A673 (cell line): ENCODE data around the gene NBEA. TPM values are rescaled to one million over a fixed set of nuclear protein-coding genes. Genes with fewer than 3 reads are reported as not detected.

Experiments
- BruUV-seq: library from RNA; stranded (reverse); fragments of 400-500 nt; replicated peaks from 2 replicates; lab custom pipeline; 2021; lab: Mats Ljungman, UMichigan
- CTCF ChIA-PET: fragments of 300-600 bp; sonication (Branson Sonifier 250); formaldehyde crosslinking; loops from one replicate; lab custom pipeline; 2022; ENCODE audit warnings: antibody characterized with exemption; lab: Charles Lee
- POLR2A ChIA-PET: fragments of 300-600 bp; sonication (Branson Sonifier 250); formaldehyde crosslinking; loops from one replicate; lab custom pipeline; 2022; ENCODE audit warnings: antibody characterized with exemption; ENCODE audit not compliant: low non-redundant PET; lab: Charles Lee
- DNase-seq: peaks from one replicate; pipeline ENCODE4 v3.0.0-alpha.2; 2015; ENCODE audit warnings: low spot score
- H3K27ac ChIP-seq: fragments of 200-600 bp; sonication (generic); 2 replicates; pipeline ENCODE4 v1.5.1; 2016; ENCODE audit warnings: mixed run types, low read depth, mild to moderate bottlenecking, mixed read lengths, antibody characterized with exemption, low read length; ENCODE audit not compliant: poor library complexity, severe bottlenecking
- H3K27me3 ChIP-seq: fragments of 200-600 bp; sonication (generic); replicated peaks from 2 replicates; pipeline ENCODE4 v1.6.1; 2017; ENCODE audit warnings: mixed run types, low read depth, mild to moderate bottlenecking, mixed read lengths, antibody characterized with exemption, low read length; ENCODE audit not compliant: insufficient read depth, poor library complexity
- H3K36me3 ChIP-seq: fragments of 200-600 bp; sonication (generic); 2 replicates; pipeline ENCODE4 v1.6.1; 2016; ENCODE audit warnings: mixed run types, mild to moderate bottlenecking, mixed read lengths, antibody characterized with exemption, low read length; ENCODE audit not compliant: insufficient read depth, poor library complexity, severe bottlenecking
- H3K4me1 ChIP-seq: fragments of 200-600 bp; sonication (generic); 2 replicates; pipeline ENCODE4 v1.6.1; 2017; ENCODE audit warnings: mixed run types, mild to moderate bottlenecking, mixed read lengths, antibody characterized with exemption, low read length; ENCODE audit not compliant: insufficient read depth, poor library complexity, severe bottlenecking
- H3K4me3 ChIP-seq: fragments of 200-600 bp; sonication (generic); 2 replicates; pipeline ENCODE4 v1.5.1; 2016; ENCODE audit warnings: low read depth, mixed run types, mild to moderate bottlenecking, mixed read lengths, low read length; ENCODE audit not compliant: poor library complexity, severe bottlenecking
- H3K9me3 ChIP-seq: fragments of 200-600 bp; sonication (generic); 2 replicates; pipeline ENCODE4 v1.6.1; 2016; ENCODE audit warnings: mixed run types, low read depth, mild to moderate bottlenecking, mixed read lengths, antibody characterized with exemption, low read length; ENCODE audit not compliant: poor library complexity, severe bottlenecking
- EZH2 ChIP-seq: fragments of 200-600 bp; sonication (generic); IDR thresholded peaks from 2 replicates; pipeline ENCODE4 v1.6.1; 2017; ENCODE audit warnings: borderline replicate concordance, low read depth, mild to moderate bottlenecking, mixed read lengths, antibody characterized with exemption, low read length; ENCODE audit not compliant: poor library complexity, severe bottlenecking
- intact Hi-C: fragments of 100-400 bp; cut with micrococcal nuclease; formaldehyde crosslinking; loops from one replicate; pipeline ENCODE4 v1.10.0; 2022; ENCODE audit not compliant: unreplicated experiment
- total RNA-seq: library from RNA; stranded (reverse); gene quantifications from 2 replicates; pipeline ENCODE4 v1.2.3, GENCODE V29; 2021
- TF ChIP-seq, protein P1 (sequence below): fragments of 300-800, 200-600 bp; sonication (generic); conservative IDR thresholded peaks from 2 replicates; pipeline ENCODE4 v1.5.1; 2017; ENCODE audit warnings: low read depth, mild to moderate bottlenecking, antibody characterized with exemption, low read length, moderate library complexity, mixed read lengths

The NBEA gene
- total RNA-seq, 1 experiment from 2014 or later = 4.2 TPM

DNA sequence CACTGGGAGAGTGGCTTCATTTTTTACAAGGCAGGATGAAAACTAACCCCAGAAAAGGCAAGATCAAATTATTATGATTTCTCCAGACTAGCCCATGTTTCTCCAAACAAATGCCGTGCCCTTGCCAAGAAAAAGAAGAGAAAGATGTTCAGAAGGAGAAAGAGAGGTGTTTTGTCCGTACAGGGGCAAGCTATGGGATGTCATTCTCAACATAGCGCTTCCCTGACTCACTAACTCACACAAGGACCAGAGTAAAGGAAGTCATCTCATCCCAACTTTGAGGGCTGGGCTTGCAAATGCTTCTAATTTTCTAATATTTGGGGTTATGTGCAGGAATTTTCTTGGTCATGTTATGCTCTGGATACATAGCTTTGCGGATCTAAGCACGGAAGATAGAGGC is 758.6 kb downstream of the NBEA start:
- Histone ChIP-seq H3K36me3 (no peaks in the 10 kb centered on the region), H3K4me1 (no peaks in the 10 kb centered on the region), H3K27ac (no peak overlapping the region), H3K27me3 (no peaks in the 10 kb centered on the region), H3K4me3 (no peak overlapping the region), H3K9me3 (no peaks in the 10 kb centered on the region)
- no TSS peak for BruUV-seq
- POLR2A ChIA-PET = interaction anchor here (0.6 kb wide), 1 partner anchor 185 kb away, joined by 3 read pairs; no protein-coding TSS in a partner anchor
- intact Hi-C loops = no loop called here
- no peak for TF ChIP-seq EZH2
- TF ChIP-seq, protein P1, sequence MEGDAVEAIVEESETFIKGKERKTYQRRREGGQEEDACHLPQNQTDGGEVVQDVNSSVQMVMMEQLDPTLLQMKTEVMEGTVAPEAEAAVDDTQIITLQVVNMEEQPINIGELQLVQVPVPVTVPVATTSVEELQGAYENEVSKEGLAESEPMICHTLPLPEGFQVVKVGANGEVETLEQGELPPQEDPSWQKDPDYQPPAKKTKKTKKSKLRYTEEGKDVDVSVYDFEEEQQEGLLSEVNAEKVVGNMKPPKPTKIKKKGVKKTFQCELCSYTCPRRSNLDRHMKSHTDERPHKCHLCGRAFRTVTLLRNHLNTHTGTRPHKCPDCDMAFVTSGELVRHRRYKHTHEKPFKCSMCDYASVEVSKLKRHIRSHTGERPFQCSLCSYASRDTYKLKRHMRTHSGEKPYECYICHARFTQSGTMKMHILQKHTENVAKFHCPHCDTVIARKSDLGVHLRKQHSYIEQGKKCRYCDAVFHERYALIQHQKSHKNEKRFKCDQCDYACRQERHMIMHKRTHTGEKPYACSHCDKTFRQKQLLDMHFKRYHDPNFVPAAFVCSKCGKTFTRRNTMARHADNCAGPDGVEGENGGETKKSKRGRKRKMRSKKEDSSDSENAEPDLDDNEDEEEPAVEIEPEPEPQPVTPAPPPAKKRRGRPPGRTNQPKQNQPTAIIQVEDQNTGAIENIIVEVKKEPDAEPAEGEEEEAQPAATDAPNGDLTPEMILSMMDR = no peak
- CTCF ChIA-PET = no interaction called here
- DNase-seq = no peak

DNA sequence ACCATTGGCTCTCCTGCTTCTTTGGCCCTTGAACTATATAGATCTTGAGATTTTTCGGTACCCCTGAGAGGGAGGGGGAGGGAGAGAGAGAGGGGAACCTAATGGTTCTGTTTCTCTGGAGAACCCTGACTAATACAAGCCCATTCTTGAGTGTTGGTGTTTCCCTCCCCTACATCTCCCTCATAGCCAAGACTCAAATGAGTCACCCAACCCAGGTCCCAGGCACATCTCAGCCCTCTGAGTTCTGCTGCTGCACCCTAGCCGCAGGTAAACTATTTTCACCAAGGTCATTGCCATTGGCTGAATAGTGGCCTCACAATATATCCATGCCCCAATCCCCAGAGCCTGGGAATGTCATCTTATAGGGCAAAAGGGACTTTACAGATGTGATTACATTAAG is 760.2 kb downstream of the NBEA start:
- no peaks in the 10 kb centered on the region for H3K9me3 ChIP-seq
- POLR2A ChIA-PET = no interaction called here
- CTCF ChIA-PET = no interaction called here
- no TSS peak for BruUV-seq
- intact Hi-C loops = no loop called here
- H3K36me3 ChIP-seq = no peaks in the 10 kb centered on the region
- H3K4me1 ChIP-seq = no peaks in the 10 kb centered on the region
- DNase-seq = no peak
- H3K4me3 ChIP-seq = no peak overlapping the region
- H3K27ac ChIP-seq = no peak overlapping the region
- no peak for TF ChIP-seq EZH2
- TF ChIP-seq, protein P1 = no peak
- H3K27me3 ChIP-seq = no peaks in the 10 kb centered on the region

DNA sequence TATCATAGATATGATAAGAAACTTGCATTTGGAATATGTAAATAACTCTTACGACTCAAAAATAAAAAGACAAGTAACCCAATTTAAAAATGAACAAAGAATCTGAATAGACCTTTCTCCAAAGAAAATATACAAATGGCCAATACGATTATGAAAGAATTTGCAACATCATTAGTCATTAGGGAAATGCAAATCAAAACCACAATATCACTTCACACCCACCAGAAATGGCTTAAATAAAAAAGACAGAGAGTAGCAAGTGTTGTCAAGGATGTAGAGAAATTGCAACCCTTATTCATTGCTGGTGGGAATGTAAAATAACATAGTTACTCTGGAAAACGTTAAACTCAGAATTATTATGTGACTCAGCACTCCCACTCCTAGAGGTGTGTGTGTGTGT is 761.0 kb downstream of the NBEA start:
- CTCF ChIA-PET = no interaction called here
- no peak overlapping the region for H3K4me3 ChIP-seq
- no peaks in the 10 kb centered on the region for H3K9me3 ChIP-seq
- BruUV-seq = no TSS peak
- intact Hi-C loops = no loop called here
- TF ChIP-seq, protein P1 = no peak
- H3K27me3 ChIP-seq = no peaks in the 10 kb centered on the region
- no peak overlapping the region for H3K27ac ChIP-seq
- H3K36me3 ChIP-seq = no peaks in the 10 kb centered on the region
- POLR2A ChIA-PET = no interaction called here
- no peak for DNase-seq
- H3K4me1 ChIP-seq = no peaks in the 10 kb centered on the region
